CD4-positive, alpha-beta T cell treated with Interleukin-15 for 4 hours (primary cell): ENCODE data around the gene MDM1.

ENCODE experiments used
- DNase-seq: peaks from one replicate; pipeline ENCODE4 v3.0.0-alpha.2; 2020; ENCODE audit warnings: low spot score

The MDM1 gene

GRCh38 chr12:68319988-68320623 lies 12.1 kb downstream of the MDM1 start:
- no peak for DNase-seq

GRCh38 chr12:68317047-68317667 lies 15.0 kb downstream of the MDM1 start:
- peak; percentile 64 for DNase-seq

- no peak for DNase-seq
These were observed 21.8 kb downstream of the MDM1 start for GRCh38 chr12:68310370-68310769.

GRCh38 chr12:68306564-68306963 lies 25.6 kb downstream of the MDM1 start:
- DNase-seq, result no peak

- DNase-seq, result no peak
These were observed 26.9 kb downstream of the MDM1 start for GRCh38 chr12:68305278-68305677.

- DNase-seq, result no peak
These were observed 27.5 kb downstream of the MDM1 start for GRCh38 chr12:68304626-68305025.

GRCh38 chr12:68303850-68304249 lies 28.3 kb downstream of the MDM1 start:
- DNase-seq, result no peak

- DNase-seq, result no peak
These were observed 34.2 kb downstream of the MDM1 start for GRCh38 chr12:68297929-68298328.

- DNase-seq, result no peak
These were observed 37.9 kb downstream of the MDM1 start for GRCh38 chr12:68294251-68294650.

- DNase-seq, result no peak
These were observed 38.8 kb downstream of the MDM1 start for GRCh38 chr12:68293347-68293746.

- DNase-seq, result no peak
These were observed 39.8 kb downstream of the MDM1 start for GRCh38 chr12:68292151-68292943.

GRCh38 chr12:68291396-68292036 lies 40.6 kb downstream of the MDM1 start:
- no peak for DNase-seq

GRCh38 chr12:68290126-68290525 lies 42.0 kb downstream of the MDM1 start:
- peak; percentile 70 for DNase-seq

- no peak for DNase-seq
These were observed 45.1 kb downstream of the MDM1 start for GRCh38 chr12:68287106-68287505.

GRCh38 chr12:68286396-68286795 lies 45.8 kb downstream of the MDM1 start:
- DNase-seq, result no peak

GRCh38 chr12:68285541-68285940 lies 46.6 kb downstream of the MDM1 start:
- DNase-seq, result no peak

- DNase-seq, result no peak
These were observed 50.7 kb downstream of the MDM1 start for GRCh38 chr12:68281322-68282077.

- DNase-seq, result no peak
These were observed 51.9 kb downstream of the MDM1 start for GRCh38 chr12:68280240-68280639.

- no peak for DNase-seq
These were observed 52.7 kb downstream of the MDM1 start for GRCh38 chr12:68279227-68280054.

- DNase-seq, result no peak
These were observed 55.7 kb downstream of the MDM1 start for GRCh38 chr12:68276402-68276930.

GRCh38 chr12:68272732-68273131 lies 59.4 kb downstream of the MDM1 start:
- DNase-seq, result no peak
